ENCODE measurements around the gene NELFE.
"Not testable (repeated sequence)": the region's sequence is repeated elsewhere in the genome, so short reads cannot be mapped to it uniquely, and the experiment has no call there.

DNA sequence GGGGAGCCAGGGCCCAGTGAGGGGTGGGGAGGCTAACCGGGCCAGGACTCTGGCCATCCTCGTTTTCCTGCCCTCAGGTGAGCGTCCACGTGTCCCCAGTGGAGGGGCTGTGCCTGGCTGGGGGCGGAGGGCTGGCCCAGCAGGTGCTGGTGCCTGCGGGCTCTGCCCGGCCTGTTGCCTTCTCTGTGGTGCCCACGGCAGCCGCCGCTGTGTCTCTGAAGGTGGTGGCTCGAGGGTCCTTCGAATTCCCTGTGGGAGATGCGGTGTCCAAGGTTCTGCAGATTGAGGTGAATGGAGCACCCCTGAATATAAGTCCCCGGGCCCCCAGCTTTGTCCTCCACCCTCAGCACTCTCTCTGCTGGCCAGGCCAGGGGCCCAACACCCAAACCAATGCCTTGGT lies 35.6 kb upstream of the NELFE start:
- TF ChIP-seq, protein P1, sequence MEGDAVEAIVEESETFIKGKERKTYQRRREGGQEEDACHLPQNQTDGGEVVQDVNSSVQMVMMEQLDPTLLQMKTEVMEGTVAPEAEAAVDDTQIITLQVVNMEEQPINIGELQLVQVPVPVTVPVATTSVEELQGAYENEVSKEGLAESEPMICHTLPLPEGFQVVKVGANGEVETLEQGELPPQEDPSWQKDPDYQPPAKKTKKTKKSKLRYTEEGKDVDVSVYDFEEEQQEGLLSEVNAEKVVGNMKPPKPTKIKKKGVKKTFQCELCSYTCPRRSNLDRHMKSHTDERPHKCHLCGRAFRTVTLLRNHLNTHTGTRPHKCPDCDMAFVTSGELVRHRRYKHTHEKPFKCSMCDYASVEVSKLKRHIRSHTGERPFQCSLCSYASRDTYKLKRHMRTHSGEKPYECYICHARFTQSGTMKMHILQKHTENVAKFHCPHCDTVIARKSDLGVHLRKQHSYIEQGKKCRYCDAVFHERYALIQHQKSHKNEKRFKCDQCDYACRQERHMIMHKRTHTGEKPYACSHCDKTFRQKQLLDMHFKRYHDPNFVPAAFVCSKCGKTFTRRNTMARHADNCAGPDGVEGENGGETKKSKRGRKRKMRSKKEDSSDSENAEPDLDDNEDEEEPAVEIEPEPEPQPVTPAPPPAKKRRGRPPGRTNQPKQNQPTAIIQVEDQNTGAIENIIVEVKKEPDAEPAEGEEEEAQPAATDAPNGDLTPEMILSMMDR (IDR thresholded peaks at IDR 0.05) = not testable (repeated sequence)
- not testable (repeated sequence) for TF ChIP-seq POLR2A, EP300 (IDR thresholded peaks at IDR 0.05)
